GM12878 (cell line): ENCODE data around the gene FXYD1. TPM values are rescaled to one million over a fixed set of nuclear protein-coding genes. Genes with fewer than 3 reads are reported as not detected.

Experiments used
- ATAC-seq: fragments of 200-7000 bp; cut with Tn5 transposase; 3 replicates; pipeline ENCODE4 v1.9.1; 2020; ENCODE audit warnings: mild to moderate bottlenecking, moderate library complexity
- BruUV-seq: library from RNA; stranded (reverse); fragments of 400-500 nt; replicated peaks from 2 replicates; lab custom pipeline; 2021; lab: Mats Ljungman, UMichigan
- CTCF ChIA-PET: fragments of 300-600 bp; sonication (Branson Sonifier 250); formaldehyde crosslinking; extraction: SDS; loops from one replicate; lab custom pipeline; 2021; ENCODE audit warnings: inconsistent platforms; lab: Yijun Ruan, JAX
- POLR2A ChIA-PET: fragments of 350-600 bp; formaldehyde crosslinking; extraction: SDS; loops from one replicate; lab custom pipeline; 2021; ENCODE audit warnings: inconsistent platforms; lab: Charles Lee
- RAD21 ChIA-PET: fragments of 300-600 bp; sonication (Branson Sonifier 250); formaldehyde crosslinking; loops from one replicate; lab custom pipeline; 2023; ENCODE audit warnings: antibody characterized with exemption; ENCODE audit not compliant: unreplicated experiment; lab: Charles Lee
- SMC1A ChIA-PET: fragments of 300-600 bp; sonication (Branson Sonifier 250); formaldehyde crosslinking; loops from one replicate; lab custom pipeline; 2023; ENCODE audit not compliant: unreplicated experiment, uncharacterized antibody; lab: Charles Lee
- DNase-seq: peaks from one replicate; pipeline ENCODE4 v3.0.0-alpha.2; 2011; ENCODE audit warnings: low read depth, low spot score
- FAIRE-seq: peaks from 3 replicates; lab custom pipeline; 2011; peaks lifted over from hg19 to GRCh38; lab: Jason Lieb, UNC
- H2AFZ ChIP-seq: 2 replicates; pipeline ENCODE4 v1.6.0; 2011; ENCODE audit warnings: low read depth, low read length, control low read depth; ENCODE audit not compliant: control insufficient read depth
- H3K27ac ChIP-seq: 2 replicates; pipeline ENCODE4 v1.5.1; 2011; ENCODE audit warnings: control low read depth; ENCODE audit not compliant: control insufficient read depth, insufficient read depth
- H3K27me3 ChIP-seq, 2 experiments: replicated peaks in 1 of 2; 2 replicates each; pipeline versions ENCODE4 v1.6.0 to v1.6.1; 2011; ENCODE audit warnings: low read length in 1 of 2; ENCODE audit not compliant: control insufficient read depth in 2 of 2, insufficient read depth in 2 of 2
- H3K36me3 ChIP-seq, 2 experiments: 2 replicates each; pipeline ENCODE4 v1.5.1; 2011; ENCODE audit warnings: low read length in 1 of 2; ENCODE audit not compliant: control insufficient read depth in 2 of 2, insufficient read depth in 2 of 2
- H3K4me1 ChIP-seq: 2 replicates; pipeline ENCODE4 v1.6.1; 2011; ENCODE audit warnings: mild to moderate bottlenecking, low read length, moderate library complexity, mixed read lengths; ENCODE audit not compliant: control insufficient read depth, insufficient read depth
- H3K4me2 ChIP-seq: 2 replicates; pipeline ENCODE4 v1.6.0; 2011; ENCODE audit warnings: control low read depth; ENCODE audit not compliant: control insufficient read depth, insufficient read depth
- H3K4me3 ChIP-seq: fragments of 200-600 bp; sonication (generic); 2 replicates; pipeline ENCODE4 v1.5.1; 2016
- H3K79me2 ChIP-seq: 2 replicates; pipeline ENCODE4 v1.6.0; 2011; ENCODE audit warnings: low read length; ENCODE audit not compliant: control insufficient read depth, insufficient read depth
- H3K9ac ChIP-seq: 2 replicates; pipeline ENCODE4 v1.8.0; 2011; ENCODE audit warnings: low read length, control low read depth, mixed read lengths; ENCODE audit not compliant: control insufficient read depth, insufficient read depth
- H3K9me3 ChIP-seq: replicated peaks from 3 replicates; pipeline ENCODE4 v1.5.1; 2011; ENCODE audit warnings: mild to moderate bottlenecking, low read length; ENCODE audit not compliant: control insufficient read depth, insufficient read depth
- H4K20me1 ChIP-seq: 2 replicates; pipeline ENCODE4 v1.6.0; 2011; ENCODE audit not compliant: control insufficient read depth, insufficient read depth
- BACH1 ChIP-seq: fragments of 450-650 bp; IDR thresholded peaks from 2 replicates; pipeline ENCODE4 v1.6.1; 2017; ENCODE audit warnings: mild to moderate bottlenecking, borderline replicate concordance
- DPF2 ChIP-seq: fragments of 450-650 bp; IDR thresholded peaks from 2 replicates; pipeline ENCODE4 v1.6.1; 2017; ENCODE audit warnings: mild to moderate bottlenecking
- HDGF ChIP-seq: fragments of 450-650 bp; IDR thresholded peaks from 2 replicates; pipeline ENCODE4 v1.6.1; 2016; ENCODE audit warnings: antibody characterized with exemption
- IRF4 ChIP-seq: IDR thresholded peaks from 2 replicates; pipeline ENCODE4 v1.6.1; 2011; ENCODE audit warnings: low read depth, low read length
- JUNB ChIP-seq: IDR thresholded peaks from 2 replicates; pipeline ENCODE4 v1.6.1; 2016; ENCODE audit warnings: antibody characterized with exemption, mild to moderate bottlenecking
- KAT2A ChIP-seq: conservative IDR thresholded peaks from 2 replicates; pipeline ENCODE4 v1.6.1; 2011; ENCODE audit warnings: low read depth, low read length; ENCODE audit not compliant: control insufficient read depth
- LARP7 ChIP-seq: fragments of 450-650 bp; IDR thresholded peaks from 2 replicates; pipeline ENCODE4 v1.6.1; 2017; ENCODE audit warnings: mild to moderate bottlenecking
- MEF2B ChIP-seq: fragments of 450-650 bp; IDR thresholded peaks from 2 replicates; pipeline ENCODE4 v1.6.1; 2018; ENCODE audit warnings: mild to moderate bottlenecking, moderate library complexity; ENCODE audit not compliant: partially characterized antibody, poor library complexity, severe bottlenecking
- NFXL1 ChIP-seq: fragments of 450-650 bp; IDR thresholded peaks from 2 replicates; pipeline ENCODE4 v1.6.1; 2017; ENCODE audit warnings: antibody characterized with exemption, mild to moderate bottlenecking, borderline replicate concordance
- NR2C1 ChIP-seq: fragments of 450-650 bp; IDR thresholded peaks from 2 replicates; pipeline ENCODE4 v1.6.1; 2017; ENCODE audit warnings: antibody characterized with exemption, mild to moderate bottlenecking, moderate library complexity
- POLR2AphosphoS2 ChIP-seq: IDR thresholded peaks from 2 replicates; pipeline ENCODE4 v1.6.1; 2011; ENCODE audit warnings: low read depth, mild to moderate bottlenecking, low read length, improper control_type of control experiment, moderate library complexity
- SMARCA5 ChIP-seq: fragments of 450-650 bp; IDR thresholded peaks from 2 replicates; pipeline ENCODE4 v1.6.1; 2017; ENCODE audit warnings: mild to moderate bottlenecking
- ZNF384 ChIP-seq: IDR thresholded peaks from 2 replicates; pipeline ENCODE4 v1.6.1; 2012; ENCODE audit warnings: low read depth, mild to moderate bottlenecking, low read length, improper control_type of control experiment, borderline replicate concordance
- WGBS: methylation state at CpG from one replicate; pipeline ENCODE4 v1.1.6; 2016; ENCODE audit warnings: low lambda C conversion rate; ENCODE audit not compliant: insufficient replicate concordance, insufficient coverage; ENCODE audit errors: missing lambda C conversion rate; 5-methylcytosine and 5-hydroxymethylcytosine counted together
- in situ Hi-C: fragments of 300-500 bp; cut with MboI; formaldehyde crosslinking; loops from 9 replicates; pipeline ENCODE4 v1.14.3; 2018; ENCODE audit warnings: mixed read lengths
- intact Hi-C: fragments of 100-400 bp; cut with micrococcal nuclease; formaldehyde crosslinking; loops from one replicate; pipeline ENCODE4 v1.14.2; 2022; ENCODE audit not compliant: unreplicated experiment
- polyA plus RNA-seq, 11 experiments: library from polyadenylated mRNA; depleted of rRNA in 4 of 11; unstranded in 6 of 11; stranded (reverse) in 5 of 11; fragments of >200 nt; fragmentation: Nextera tagmentation in 4 of 11; fragmentation: Illumina TruSeq in 1 of 11; extraction: Ambion mirVana in 4 of 11; extraction: Trizol in 1 of 11; gene quantifications; 1 replicate in 1 of 11; 2 replicates in 10 of 11; pipeline versions ENCODE4 v1.2.1 to v1.2.3, GENCODE V29; 2011 to 2016; ENCODE audit warnings: inconsistent platforms in 2 of 11, missing spikeins in 2 of 11, low read depth in 1 of 11
- total RNA-seq, 4 experiments: library from RNA; depleted of rRNA in 3 of 4; stranded (reverse); fragments of >200 nt in 3 of 4; fragmentation: Illumina TruSeq in 1 of 4; extraction: Trizol in 1 of 4; gene quantifications; 2 replicates each; pipeline versions ENCODE4 v1.2.1 to v1.2.3, GENCODE V29; 2013 to 2021
- TF ChIP-seq, protein P1 (sequence below): fragments of 450-650 bp; IDR thresholded peaks from 2 replicates; pipeline ENCODE4 v1.6.1; 2016; ENCODE audit warnings: mild to moderate bottlenecking
- TF ChIP-seq, protein P2 (sequence below): fragments of 450-650 bp; IDR thresholded peaks from 2 replicates; pipeline ENCODE4 v1.6.1; 2014; ENCODE audit warnings: mild to moderate bottlenecking

The FXYD1 gene
- total and polyA plus RNA-seq, 10 of the 15 experiments (the other 5 are each of a cell fraction or from before 2014, with no cell fraction given) = 0.34 to 1.2 (median 0.49) TPM; not detected in 4

DNA sequence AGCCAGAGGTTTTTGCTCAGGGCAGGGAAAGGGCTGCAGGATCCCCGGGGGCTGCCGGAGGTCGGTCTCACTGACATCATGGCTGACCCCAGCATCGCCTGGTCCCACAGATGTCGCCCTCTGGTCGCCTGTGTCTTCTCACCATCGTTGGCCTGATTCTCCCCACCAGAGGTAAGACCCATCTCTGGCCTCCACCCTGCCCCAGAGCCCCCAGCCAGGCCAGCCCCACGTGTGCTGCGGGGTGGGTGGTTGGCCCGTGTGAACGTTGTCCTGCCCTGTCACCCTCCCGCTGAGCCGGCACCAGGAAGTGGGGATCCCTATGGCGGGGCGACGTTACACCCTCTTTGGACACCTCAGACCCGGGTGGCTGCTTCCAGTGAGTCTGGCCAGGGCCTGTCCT, 16.8 kb downstream of the FXYD1 start (continued):
- peak; percentile 28; the same call in 1 of the 2 replicates for TF ChIP-seq HDGF
- no peak for TF ChIP-seq POLR2AphosphoS2
- peak; percentile 20 for TF ChIP-seq MEF2B
- TF ChIP-seq BACH1 = 0 out of 2 replicates have a peak, but pooled peaks have one; percentile 27
- peak; percentile 50; the same call in 1 of the 2 replicates for TF ChIP-seq LARP7
- TF ChIP-seq, protein P1, sequence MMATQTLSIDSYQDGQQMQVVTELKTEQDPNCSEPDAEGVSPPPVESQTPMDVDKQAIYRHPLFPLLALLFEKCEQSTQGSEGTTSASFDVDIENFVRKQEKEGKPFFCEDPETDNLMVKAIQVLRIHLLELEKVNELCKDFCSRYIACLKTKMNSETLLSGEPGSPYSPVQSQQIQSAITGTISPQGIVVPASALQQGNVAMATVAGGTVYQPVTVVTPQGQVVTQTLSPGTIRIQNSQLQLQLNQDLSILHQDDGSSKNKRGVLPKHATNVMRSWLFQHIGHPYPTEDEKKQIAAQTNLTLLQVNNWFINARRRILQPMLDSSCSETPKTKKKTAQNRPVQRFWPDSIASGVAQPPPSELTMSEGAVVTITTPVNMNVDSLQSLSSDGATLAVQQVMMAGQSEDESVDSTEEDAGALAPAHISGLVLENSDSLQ = 0 out of 2 replicates have a peak, but pooled peaks have one; percentile 9
- TF ChIP-seq SMARCA5 = 0 out of 2 replicates have a peak, but pooled peaks have one; percentile 32
- TF ChIP-seq JUNB = no peak

DNA sequence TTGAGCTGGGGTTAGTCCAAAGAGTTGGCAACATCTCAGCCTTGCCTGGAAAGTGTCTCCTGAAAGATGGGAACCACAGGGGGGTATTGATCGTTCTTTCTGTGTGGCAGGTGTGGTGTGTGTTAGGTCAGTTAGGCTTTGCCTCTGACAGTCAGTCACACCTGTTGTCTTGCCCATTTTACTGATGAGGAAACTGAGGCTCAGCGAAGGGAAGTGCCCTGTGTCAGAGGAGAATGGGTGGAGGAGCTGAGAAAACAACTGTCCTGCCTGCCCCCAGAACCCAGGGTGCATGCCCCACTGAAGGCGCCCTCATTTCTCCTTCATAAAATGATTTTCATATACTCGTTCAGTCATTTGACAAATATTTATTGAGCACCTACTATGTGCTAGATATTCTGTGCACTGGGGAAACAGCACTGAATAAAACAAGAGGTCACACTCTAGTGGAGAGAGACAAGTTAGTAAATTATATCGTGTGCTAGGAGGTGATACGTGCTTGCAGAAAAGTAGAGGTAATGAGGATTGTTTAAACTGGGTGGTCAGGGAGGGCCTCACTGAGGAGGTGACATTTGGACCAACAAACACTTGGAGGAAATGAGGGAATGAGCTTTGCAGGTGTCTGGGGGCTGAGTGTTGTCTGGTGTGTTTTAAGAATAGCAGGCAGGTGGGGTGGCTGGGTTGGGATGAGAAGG, 17.5 kb downstream of the FXYD1 start:
- 71% methylated on average over 6 of the region's 6 CpGs for WGBS
- Histone ChIP-seq H2AFZ (no peak overlapping the region), H3K4me3 (peak overlapping the region; percentile 98), H3K79me2 (peaks cover 19% of the 10 kb centered on the region), H3K27me3 (peaks cover 0 to 3% of the 10 kb centered on the region in 2 experiments; a peak in 1 of 4 replicates), H3K9me3 (no peaks in the 10 kb centered on the region; the same call in 2 of the 3 replicates), H3K27ac (peak overlapping the region; percentile 34; the same call in 1 of the 2 replicates), H3K9ac (peak overlapping the region; percentile 75), H3K36me3 (peaks cover 2 to 23% of the 10 kb centered on the region in 2 experiments), H3K4me2 (peak overlapping the region; percentile 81), H3K4me1 (peaks cover 6% of the 10 kb centered on the region), H4K20me1 (no peaks in the 10 kb centered on the region)
- in situ Hi-C loops (no loop called here), intact Hi-C loops (loop anchor here (5.0 kb wide), 1 partner anchor 51 kb away; no protein-coding TSS in a partner anchor)
- ChIA-PET RAD21 (interaction anchor here (1.0 kb wide), 1 partner anchor 14 kb away, joined by 3 read pairs; no protein-coding TSS in a partner anchor), SMC1A (interaction anchor here (0.9 kb wide), 1 partner anchor 10 kb away, joined by 3 read pairs; no protein-coding TSS in a partner anchor), CTCF (interaction anchor here (0.9 to 1.3 kb wide), 2 partner anchors 14 to 47 kb away, joined by 3 read pairs; no protein-coding TSS in a partner anchor), POLR2A (no interaction called here)
- no peak for ATAC-seq
- TSS peak; percentile 54 for BruUV-seq
- FAIRE-seq = no peak
- no peak for DNase-seq
- no peak for TF ChIP-seq KAT2A
- TF ChIP-seq ZNF384 = no peak
- TF ChIP-seq NR2C1 = no peak
- TF ChIP-seq DPF2 = no peak
- no peak for TF ChIP-seq NFXL1
- TF ChIP-seq, protein P2, sequence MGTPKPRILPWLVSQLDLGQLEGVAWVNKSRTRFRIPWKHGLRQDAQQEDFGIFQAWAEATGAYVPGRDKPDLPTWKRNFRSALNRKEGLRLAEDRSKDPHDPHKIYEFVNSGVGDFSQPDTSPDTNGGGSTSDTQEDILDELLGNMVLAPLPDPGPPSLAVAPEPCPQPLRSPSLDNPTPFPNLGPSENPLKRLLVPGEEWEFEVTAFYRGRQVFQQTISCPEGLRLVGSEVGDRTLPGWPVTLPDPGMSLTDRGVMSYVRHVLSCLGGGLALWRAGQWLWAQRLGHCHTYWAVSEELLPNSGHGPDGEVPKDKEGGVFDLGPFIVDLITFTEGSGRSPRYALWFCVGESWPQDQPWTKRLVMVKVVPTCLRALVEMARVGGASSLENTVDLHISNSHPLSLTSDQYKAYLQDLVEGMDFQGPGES = no peak
- TF ChIP-seq IRF4 = no peak
